WTC11 (cell line): ENCODE measurements around the gene KPNA2.

Source experiments
- ARID4B ChIP-seq: sonication (generic); formaldehyde crosslinking; IDR thresholded peaks from 2 replicates; pipeline ENCODE4 v1.8.0; 2023; ENCODE audit warnings: missing genetic modification reagents, mild to moderate bottlenecking, borderline replicate concordance
- ATF2 ChIP-seq: sonication (generic); formaldehyde crosslinking; IDR thresholded peaks from 2 replicates; pipeline ENCODE4 v1.8.1; 2022; ENCODE audit warnings: low read depth, missing genetic modification reagents, borderline replicate concordance
- ATF3 ChIP-seq: sonication (generic); formaldehyde crosslinking; conservative IDR thresholded peaks from 2 replicates; pipeline ENCODE4 v1.8.1; 2022; ENCODE audit warnings: mild to moderate bottlenecking, missing genetic modification reagents
- CTCF ChIP-seq: fragments of 200-600 bp; IDR thresholded peaks from 2 replicates; pipeline ENCODE4 v1.8.0; 2022; ENCODE audit warnings: antibody characterized with exemption
- ETV6 ChIP-seq: sonication (generic); formaldehyde crosslinking; IDR thresholded peaks from 2 replicates; pipeline ENCODE4 v1.8.1; 2022; ENCODE audit warnings: mild to moderate bottlenecking, missing genetic modification reagents
- FOXP1 ChIP-seq: sonication (generic); formaldehyde crosslinking; IDR thresholded peaks from 2 replicates; pipeline ENCODE4 v1.8.0; 2022; ENCODE audit warnings: missing genetic modification reagents, mild to moderate bottlenecking, moderate library complexity, borderline replicate concordance
- FOXP4 ChIP-seq: sonication (generic); formaldehyde crosslinking; IDR thresholded peaks from 2 replicates; pipeline ENCODE4 v1.8.0; 2022; ENCODE audit warnings: mild to moderate bottlenecking, missing genetic modification reagents
- JUN ChIP-seq: sonication (generic); formaldehyde crosslinking; IDR thresholded peaks from 2 replicates; pipeline ENCODE4 v1.8.0; 2023; ENCODE audit warnings: mild to moderate bottlenecking, missing genetic modification reagents
- MXD4 ChIP-seq: fragments of 250-450 bp; sonication (Bioruptor Pico); IDR thresholded peaks from 2 replicates; pipeline ENCODE4 v1.8.0; 2021; ENCODE audit warnings: mild to moderate bottlenecking, moderate library complexity, borderline replicate concordance
- PREB ChIP-seq: sonication (generic); formaldehyde crosslinking; IDR thresholded peaks from 2 replicates; pipeline ENCODE4 v1.8.1; 2022; ENCODE audit warnings: mild to moderate bottlenecking, missing genetic modification reagents, moderate library complexity, borderline replicate concordance

GRCh38 chr17:68035131-68035522 lies 408 bp upstream of the KPNA2 start:
- no peak for TF ChIP-seq FOXP4 (CRISPR knock-in tag)
- TF ChIP-seq CTCF = no peak
- TF ChIP-seq MXD4 = no peak
- no peak for TF ChIP-seq ARID4B (CRISPR knock-in tag)
- TF ChIP-seq JUN = no peak
- no peak for TF ChIP-seq ATF3 (CRISPR knock-in tag)
- no peak for TF ChIP-seq FOXP1 (CRISPR knock-in tag)
- TF ChIP-seq PREB = no peak
- no peak for TF ChIP-seq ETV6
- TF ChIP-seq ATF2 (CRISPR knock-in tag) = no peak
